Stimulated activated CD8-positive, alpha-beta memory T cell treated with anti-CD3 and anti-CD28 coated beads, Interleukin-12 subunit alpha, Interleukin-12 subunit beta, amount 100 ng/mL, for 1 hour (primary cell): ENCODE results near the gene SDC1.

ENCODE experiments used
- DNase-seq: peaks from one replicate; pipeline ENCODE4 v3.0.0-alpha.2; 2020; ENCODE audit warnings: low read depth

Gene SDC1

GRCh38 chr2:20227894-20228505, 3.1 kb upstream of the SDC1 start:
- no peak for DNase-seq

GRCh38 chr2:20226152-20226545, 1.2 kb upstream of the SDC1 start:
- DNase-seq: no peak

- no peak for DNase-seq
Observed at GRCh38 chr2:20225294-20226151, 593 bp upstream of the SDC1 start.

GRCh38 chr2:20224164-20224715, 690 bp downstream of the SDC1 start:
- no peak for DNase-seq

GRCh38 chr2:20223407-20224163, 1.3 kb downstream of the SDC1 start:
- DNase-seq: no peak

- DNase-seq: no peak
Observed at GRCh38 chr2:20222769-20223406, 2.0 kb downstream of the SDC1 start.

- DNase-seq: no peak
Observed at GRCh38 chr2:20222014-20222768, 2.7 kb downstream of the SDC1 start.

GRCh38 chr2:20221555-20221973, 3.4 kb downstream of the SDC1 start:
- no peak for DNase-seq

DNA sequence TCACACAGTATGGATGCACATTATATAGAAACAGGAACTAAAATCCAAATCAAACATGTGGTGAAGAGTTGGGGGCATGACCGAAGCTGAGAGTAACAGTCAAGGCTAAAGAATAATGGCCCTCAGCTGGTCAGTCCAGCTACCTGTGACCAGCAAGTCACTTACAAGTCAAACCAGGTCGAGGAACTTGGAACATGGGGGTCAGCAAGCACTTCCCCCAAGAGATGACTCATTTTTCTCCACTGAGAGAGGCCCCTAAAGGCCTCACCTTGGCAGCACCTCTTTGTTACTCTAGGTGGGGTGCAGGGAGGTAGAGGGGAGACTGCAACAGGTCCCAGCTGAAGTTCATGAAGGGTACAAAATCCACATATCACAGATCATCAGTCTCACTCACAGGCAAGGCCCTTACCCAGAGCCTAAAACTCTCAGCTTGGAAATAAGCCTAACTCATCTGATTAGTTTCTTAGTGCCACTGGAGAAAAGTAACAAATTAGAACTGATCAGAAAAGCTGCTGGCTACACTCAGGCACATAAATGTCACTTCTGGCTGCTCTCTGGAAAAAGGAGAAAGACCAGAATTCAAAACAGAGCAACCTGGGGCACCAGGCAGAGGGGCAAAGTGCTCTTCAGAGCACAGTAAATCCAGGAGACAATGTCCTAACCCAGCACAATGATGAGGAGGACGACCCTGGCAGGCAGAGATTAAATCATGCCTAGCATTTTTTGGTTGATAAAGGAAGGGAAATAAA, 4.0 kb downstream of the SDC1 start:
- DNase-seq: no peak

- no peak for DNase-seq
Observed at GRCh38 chr2:20219763-20220380, 5.1 kb downstream of the SDC1 start.

DNA sequence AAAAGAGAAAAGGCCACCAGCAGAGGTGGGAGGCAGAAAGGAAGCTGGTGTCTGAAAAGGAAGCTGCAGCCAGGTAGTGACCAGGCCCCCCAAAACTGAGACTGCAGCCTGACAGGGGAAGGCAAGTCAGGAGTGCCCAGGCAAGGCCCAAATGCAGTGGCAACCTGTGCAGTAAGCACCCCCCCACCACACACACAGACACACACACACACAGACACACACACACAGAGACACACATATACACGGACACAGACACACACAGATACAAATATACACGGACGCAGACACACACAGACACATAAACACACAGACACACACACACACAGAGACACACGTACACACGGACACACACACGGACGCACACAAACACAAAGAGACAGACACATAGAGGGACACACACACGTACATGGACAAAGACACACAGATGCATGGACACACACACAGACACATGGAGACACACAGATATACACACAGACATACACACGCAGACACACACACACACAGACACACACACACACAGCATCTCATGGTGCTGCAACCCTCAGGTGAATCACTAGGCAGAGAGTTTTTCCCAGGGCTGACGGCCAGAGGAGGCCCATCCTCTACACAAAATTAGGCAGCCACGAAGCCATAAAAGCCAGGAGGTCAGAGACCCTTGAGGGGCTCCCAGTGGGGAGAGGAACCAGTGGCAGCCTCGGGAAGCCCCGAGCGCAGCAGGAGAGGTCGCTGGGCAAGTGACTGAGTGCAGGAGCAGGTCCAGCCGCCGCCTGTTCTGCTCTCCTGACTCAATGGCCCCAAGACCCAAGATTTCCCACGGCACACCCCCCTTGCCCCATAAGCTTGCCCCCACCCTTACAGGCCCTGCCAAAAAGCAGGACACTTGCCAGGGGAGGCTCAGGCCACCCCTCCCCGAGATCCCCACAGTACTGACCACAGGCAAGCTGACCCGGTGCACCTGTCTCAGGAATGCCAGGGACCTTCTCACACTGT, 6.3 kb downstream of the SDC1 start:
- DNase-seq: no peak

- no peak for DNase-seq
Observed at GRCh38 chr2:20217041-20217970, 7.6 kb downstream of the SDC1 start.

DNA sequence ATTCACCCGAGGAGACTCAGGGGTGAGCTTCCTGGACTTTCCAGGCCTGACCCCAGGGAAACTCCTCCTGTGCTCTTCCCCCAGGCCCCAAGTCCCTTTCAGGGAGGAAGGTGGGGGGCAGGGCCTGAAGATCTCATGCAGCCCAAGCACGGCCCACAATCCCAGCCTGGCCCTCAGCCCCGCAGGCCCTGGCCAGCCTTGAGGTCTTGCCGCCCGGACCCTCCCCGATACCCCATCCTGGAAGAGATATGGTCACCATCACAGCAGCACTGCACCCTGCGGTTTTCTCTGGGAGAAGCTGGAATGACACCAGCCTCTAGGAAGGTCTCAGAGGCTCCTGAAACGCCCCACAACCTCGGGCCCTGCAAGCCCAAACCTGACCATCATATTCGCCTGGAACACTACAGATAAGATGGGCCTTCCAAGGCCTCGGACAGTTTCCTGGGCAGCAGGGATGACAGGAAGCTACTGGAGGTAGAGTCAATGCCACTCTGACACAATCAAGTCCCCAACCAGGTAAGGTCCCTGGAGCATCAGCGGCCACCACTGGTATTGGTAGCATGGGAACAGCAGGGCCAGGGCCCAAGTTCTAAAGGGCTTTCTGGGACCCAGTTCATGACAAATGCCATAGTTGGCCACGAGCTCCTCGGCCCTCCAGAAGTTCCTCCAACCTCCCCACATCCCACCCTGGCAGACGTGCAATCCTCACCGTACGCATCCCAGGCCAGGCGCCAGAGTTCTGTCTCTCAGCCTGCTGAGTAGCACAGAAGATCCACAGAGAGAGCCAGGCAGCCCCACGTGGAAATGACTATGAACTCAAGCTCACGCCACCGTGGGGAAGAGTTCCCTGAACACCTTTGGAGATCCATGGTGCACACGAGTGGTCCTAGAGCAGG, 8.6 kb downstream of the SDC1 start:
- no peak for DNase-seq

GRCh38 chr2:20215183-20216040, 9.5 kb downstream of the SDC1 start:
- no peak for DNase-seq

DNA sequence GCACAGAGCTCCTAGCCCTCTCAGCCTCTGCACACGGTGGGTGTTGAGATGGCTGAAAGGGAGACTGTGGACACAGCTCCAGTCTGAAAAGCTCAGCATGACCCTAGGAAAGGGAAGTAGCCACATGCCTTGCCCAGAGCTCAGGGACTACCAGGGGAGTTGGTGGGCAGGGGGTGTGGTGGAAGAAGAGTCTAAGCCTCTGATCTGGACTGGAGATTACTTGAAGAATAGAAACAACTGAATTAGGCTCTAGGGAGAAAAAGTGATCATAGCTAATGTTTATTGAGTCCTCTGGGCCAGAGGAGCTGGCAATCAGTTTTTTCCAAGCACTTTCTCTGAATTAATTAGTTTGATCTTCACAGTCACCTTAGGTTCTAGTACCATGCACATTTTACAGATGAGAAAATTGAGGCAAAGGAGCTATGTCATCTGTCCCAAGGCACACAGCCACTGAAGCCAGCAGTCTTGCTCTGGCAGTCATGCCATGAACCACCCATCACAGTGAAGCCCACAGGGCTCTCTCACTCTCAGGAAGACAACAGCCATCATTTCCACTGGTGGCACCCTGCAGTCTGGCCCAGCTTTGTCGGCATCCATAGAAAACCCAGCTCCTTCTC, 10.3 kb downstream of the SDC1 start:
- DNase-seq: no peak
